Stimulated activated CD4-positive, alpha-beta T cell treated with anti-CD3 and anti-CD28 coated beads, Interleukin-12 subunit alpha, Interleukin-12 subunit beta, amount 100 ng/mL, for 24 hours (primary cell): Measurements from ENCODE around the gene DDR1.
"Not testable (repeated sequence)": the region's sequence is repeated elsewhere in the genome, so short reads cannot be mapped to it uniquely, and the experiment has no call there.

Experiments used
- DNase-seq, 2 experiments: peaks; one replicate each; pipeline ENCODE4 v3.0.0-alpha.2; 2020; ENCODE audit warnings: low read depth in 2 of 2

Gene DDR1

GRCh38 chr6:30883685-30884520, at the start of gene DDR1:
DDR1 (plus strand) TSS chr6:30884519; CDS start chr6:30888730, 4,211 bp downstream.
- DNase-seq: peak in 1 of 2 experiments; percentile 46

- DNase-seq: no peak
Observed at GRCh38 chr6:30834646-30835045, 49.7 kb upstream of the DDR1 start.

DNA sequence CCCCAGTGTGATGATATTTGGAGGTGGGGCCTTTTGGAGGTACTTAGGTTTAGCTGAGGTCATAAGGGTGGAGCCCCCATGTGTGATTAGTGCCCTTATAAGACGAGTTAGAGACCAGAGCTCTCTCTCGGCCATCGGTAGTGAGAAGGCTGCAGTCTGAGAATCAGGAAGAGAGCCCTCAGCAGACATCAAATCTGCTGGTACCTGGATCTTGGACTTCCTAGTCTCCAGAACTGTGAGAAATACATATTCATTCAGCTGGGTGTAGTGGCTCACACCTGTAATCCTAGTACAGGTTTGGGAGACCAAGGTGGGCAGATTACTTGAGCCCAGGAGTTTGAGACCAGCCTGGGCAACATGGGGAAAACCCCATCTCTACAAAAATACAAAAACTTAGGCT, 48.7 kb upstream of the DDR1 start:
- DNase-seq: no peak

DNA sequence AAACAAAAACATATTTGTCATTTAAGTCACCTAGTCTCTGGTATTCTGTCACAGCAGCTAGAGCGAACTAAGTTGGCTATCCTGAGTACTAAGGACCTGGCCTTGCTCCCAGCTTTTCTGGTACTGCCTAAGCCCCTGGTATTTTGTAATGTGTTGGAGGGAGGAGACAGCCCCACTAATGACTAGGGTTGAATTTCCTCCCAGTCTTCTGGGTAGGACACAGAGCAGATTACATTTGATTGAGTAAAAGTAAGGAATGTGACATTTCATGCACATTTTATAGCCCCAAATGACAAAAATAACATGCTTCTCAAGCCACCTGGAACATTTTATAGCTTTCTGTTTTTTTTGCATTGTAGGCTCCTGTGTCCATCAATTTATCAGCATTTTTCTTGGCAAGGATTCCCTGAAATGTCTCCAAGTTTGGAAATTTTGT, 47.9 kb upstream of the DDR1 start:
- DNase-seq: no peak

DNA sequence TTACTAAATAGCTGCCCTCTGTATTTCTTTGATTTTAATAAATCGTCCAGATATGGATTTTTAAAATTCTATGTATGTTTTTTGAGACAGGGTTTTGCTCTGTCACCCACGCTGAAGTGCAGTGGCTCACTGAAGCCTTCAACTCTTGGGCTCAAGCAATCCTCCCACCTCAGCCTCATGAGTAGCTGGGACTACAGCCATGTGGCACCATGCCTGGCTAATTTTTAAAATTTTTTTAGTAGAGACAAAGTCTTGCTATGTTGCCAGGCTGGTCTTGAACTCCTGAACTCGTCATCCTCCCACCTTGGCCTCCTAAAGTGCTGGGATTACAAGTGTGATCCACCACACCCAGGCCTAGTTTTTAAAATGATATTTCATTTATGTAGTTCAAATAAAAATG, 47.4 kb upstream of the DDR1 start:
- DNase-seq: no peak

- DNase-seq: no peak
Observed at GRCh38 chr6:30837432-30837831, 46.9 kb upstream of the DDR1 start.

DNA sequence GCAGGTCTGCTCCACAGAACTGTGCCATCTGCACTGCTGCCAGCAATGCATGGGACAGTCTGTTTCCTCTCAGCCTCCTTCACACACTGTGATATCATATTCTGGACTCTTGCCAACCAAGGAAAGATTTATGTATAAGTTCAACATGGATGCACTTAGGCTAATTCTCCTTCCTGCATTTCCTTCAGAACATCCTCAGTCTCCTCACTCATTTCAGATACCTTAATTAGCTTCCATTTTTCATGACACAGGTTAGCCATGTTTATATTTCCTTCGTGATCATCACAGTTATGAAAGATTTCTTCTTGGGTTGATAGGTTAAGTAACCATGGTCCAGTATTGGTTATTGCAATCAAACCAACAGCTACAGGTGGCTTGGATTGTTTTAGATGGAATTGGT, 46.4 kb upstream of the DDR1 start:
- no peak for DNase-seq

DNA sequence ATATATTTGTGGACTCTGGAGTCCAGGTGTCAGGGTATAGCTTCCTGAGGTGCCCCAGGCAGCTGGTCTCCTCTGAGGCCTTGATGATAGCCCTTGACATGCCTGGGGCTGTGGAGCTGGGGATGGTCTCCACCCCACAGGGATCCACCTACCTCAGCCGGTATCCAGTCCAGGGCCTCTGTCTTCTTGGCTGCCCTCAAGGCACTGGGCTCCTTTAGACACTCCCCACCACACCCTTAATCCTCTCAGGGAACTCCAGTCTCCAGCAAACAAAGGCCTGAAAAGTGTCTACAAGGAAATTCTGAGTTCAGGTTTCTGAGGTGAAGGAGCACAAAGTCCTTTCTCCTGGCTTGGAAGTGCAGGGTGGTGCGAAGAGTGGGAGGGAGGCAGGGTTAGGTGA, 44.6 kb upstream of the DDR1 start:
- no peak for DNase-seq

GRCh38 chr6:30840084-30840934, 44.0 kb upstream of the DDR1 start:
- no peak for DNase-seq

GRCh38 chr6:30840935-30841643, 43.2 kb upstream of the DDR1 start:
- no peak for DNase-seq

DNA sequence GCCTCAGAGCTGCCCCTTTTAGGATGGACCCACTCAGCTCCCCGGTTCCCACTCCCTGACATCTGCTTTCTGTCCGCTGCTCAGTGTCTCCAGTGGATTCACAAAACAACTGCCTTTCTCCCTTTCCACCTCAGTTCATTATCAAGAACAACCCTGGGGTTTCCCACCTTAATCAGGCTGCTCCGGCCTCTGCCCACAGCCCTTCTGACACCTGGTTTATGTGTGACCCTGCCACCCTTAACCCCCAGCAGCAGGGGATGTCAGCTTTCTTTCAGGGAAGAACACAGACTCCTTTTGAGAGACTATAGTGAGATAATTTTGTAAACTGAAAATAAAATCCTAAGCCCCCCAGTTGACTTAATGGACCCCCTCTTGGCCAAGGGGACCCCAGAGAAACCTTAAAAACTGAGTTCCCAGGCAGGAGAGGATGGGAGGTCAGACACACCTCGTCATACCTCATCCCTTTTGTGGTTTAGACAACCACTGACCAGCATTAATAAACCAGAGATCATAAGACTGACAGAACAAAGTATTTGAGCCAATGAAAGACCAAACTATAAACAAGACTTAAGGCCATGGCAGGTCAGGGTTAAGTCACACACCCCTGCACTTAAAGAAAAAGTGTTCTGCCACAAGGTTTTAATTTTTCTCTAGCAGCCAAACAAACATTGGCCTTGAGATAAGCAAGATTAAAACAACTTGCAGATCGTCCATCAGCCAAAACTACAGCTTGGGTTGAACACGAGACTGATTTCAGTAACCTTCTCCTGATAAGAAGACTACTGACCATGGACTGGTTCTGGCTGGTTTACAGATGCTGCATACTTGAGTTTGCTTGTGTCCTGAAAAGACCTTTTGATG, 42.4 kb upstream of the DDR1 start:
- DNase-seq: no peak

- no peak for DNase-seq
Observed at GRCh38 chr6:30842754-30843610, 41.3 kb upstream of the DDR1 start.

DNA sequence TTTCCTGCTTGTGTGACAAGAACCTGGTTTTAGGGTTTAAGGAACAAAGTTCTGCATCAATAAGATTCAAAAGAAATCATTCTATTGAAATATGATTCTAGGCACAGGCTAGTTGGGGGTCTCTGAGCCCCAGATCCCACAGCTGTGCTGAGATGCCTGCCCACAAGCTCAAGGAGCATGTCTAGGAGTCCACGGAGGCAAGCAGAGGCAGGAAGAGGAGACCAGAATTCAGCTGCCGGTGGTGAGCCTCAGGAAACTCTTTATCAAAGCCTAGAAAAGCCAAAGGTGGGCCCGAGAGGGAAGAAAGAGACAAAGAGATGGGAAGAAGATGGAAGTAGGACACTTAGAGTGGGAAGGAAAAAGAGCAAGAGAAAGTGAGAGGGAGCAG, 40.7 kb upstream of the DDR1 start:
- no peak for DNase-seq

GRCh38 chr6:30844118-30844535, 40.2 kb upstream of the DDR1 start:
- DNase-seq: no peak

- no peak for DNase-seq
Observed at GRCh38 chr6:30845183-30845582, 39.1 kb upstream of the DDR1 start.

- no peak for DNase-seq
Observed at GRCh38 chr6:30847421-30847970, 36.8 kb upstream of the DDR1 start.

DNA sequence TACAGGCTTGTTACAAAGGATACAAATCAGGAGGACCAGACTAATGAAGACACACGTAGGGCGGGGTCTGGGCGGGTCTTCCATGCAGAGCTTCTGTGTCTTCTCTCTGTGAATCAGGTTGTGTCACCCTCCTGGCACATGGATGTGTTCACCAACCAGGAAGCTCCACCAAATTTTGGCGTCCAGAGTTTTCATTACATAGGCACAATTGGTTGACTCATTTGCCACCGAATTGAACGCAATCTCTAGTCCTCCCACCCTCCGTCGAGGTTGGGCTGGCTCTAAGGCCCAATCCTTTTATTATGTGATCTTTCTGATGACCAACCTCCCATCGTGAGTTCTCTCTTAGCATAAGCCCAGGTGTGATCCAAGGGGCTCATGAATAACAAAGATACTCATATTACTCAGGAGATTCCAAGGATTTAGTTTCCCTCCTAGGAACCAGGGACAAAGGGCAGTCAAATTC, 36.3 kb upstream of the DDR1 start:
- DNase-seq: no peak

DNA sequence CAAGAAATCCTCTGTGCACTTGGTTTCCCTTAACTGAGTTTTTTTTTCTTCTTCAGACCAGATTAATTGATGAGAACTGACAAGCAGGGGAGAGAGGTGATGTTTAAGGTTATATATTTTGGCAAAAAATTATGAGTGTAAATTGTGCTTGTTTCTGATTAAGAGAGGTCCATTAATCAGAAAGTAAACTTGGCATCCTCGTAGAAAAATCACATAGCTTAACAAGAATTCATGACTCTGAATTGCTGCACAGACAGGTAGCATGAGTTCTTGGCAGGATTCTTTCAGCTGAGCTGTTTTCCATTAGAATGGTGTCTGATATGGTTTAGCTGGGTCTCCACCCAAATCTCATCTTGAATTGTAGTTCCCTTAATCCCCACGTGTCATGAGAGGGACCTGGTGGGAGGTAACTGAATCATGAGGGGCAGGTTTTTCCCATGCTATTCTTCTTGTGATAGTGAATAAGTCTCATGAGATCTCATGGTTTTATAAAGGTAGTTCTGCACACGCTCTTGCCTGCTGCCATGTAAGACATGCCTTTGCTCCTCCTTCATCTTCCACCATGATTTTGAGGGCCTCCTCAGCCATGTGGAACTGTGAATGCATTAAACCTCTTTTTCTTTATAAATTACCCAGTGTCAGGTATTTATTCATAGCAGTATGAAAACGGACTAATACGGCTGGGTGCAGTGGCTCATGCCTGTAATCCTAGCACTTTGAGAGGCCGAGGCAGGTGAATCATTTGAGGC, 34.2 kb upstream of the DDR1 start:
- DNase-seq: no peak

DNA sequence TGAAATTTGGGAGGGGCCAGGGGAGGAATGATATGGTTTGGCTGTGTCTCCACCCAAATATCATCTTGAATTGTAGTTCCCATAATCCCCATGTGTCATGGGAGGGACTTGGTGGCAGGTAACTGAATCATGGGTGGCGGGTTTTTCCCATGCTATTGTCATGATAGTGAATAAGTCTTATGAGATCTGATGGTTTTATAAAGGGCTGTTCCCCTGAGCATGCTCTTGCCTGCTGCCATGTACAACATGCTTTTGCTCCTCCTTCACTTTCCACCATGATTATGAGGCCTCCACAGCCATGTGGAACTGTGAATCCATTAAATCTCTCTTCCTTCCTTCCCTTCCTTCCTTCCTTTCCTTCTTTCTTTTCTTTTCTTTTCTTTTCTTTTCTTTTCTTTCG, 31.9 kb upstream of the DDR1 start:
- DNase-seq: not testable (repeated sequence)
